OCI-LY7 (cell line): ENCODE results near the gene METTL23. TPM values are rescaled to one million over a fixed set of nuclear protein-coding genes. Genes with fewer than 3 reads are reported as not detected.

Source experiments
- BruUV-seq: library from RNA; stranded (reverse); fragments of 400-500 nt; replicated peaks from 2 replicates; lab custom pipeline; 2021; lab: Mats Ljungman, UMichigan
- CTCF ChIA-PET: fragments of 300-600 bp; sonication (Branson Sonifier 250); formaldehyde crosslinking; loops from one replicate; lab custom pipeline; 2022; ENCODE audit warnings: antibody characterized with exemption; ENCODE audit not compliant: unreplicated experiment; lab: Charles Lee
- POLR2A ChIA-PET: fragments of 300-600 bp; sonication (Branson Sonifier 250); formaldehyde crosslinking; loops from one replicate; lab custom pipeline; 2022; ENCODE audit warnings: antibody characterized with exemption; lab: Charles Lee
- DNase-seq: peaks from one replicate; pipeline ENCODE4 v3.0.0-alpha.2; 2015; ENCODE audit warnings: low spot score
- H2AFZ ChIP-seq: fragments of 200-600 bp; sonication (generic), shearing (Covaris generic); 2 replicates; pipeline ENCODE4 v1.6.1; 2014; ENCODE audit warnings: mild to moderate bottlenecking, antibody characterized with exemption, low read length, moderate library complexity
- H3K27ac ChIP-seq: fragments of 200-600 bp; sonication (generic); 2 replicates; pipeline ENCODE4 v1.5.1; 2014; ENCODE audit warnings: mixed run types, low read depth, mild to moderate bottlenecking, moderate library complexity, low read length, inconsistent platforms; ENCODE audit not compliant: poor library complexity, severe bottlenecking
- H3K36me3 ChIP-seq: fragments of 200-600 bp; sonication (generic); 2 replicates; pipeline ENCODE4 v1.6.1; 2014; ENCODE audit warnings: mild to moderate bottlenecking, antibody characterized with exemption, low read length, moderate library complexity, mixed read lengths; ENCODE audit not compliant: insufficient read depth
- H3K4me1 ChIP-seq: fragments of 200-600 bp; sonication (generic); 2 replicates; pipeline ENCODE4 v1.5.1; 2014; ENCODE audit warnings: mild to moderate bottlenecking, low read length; ENCODE audit not compliant: insufficient read depth, poor library complexity, severe bottlenecking
- H3K4me2 ChIP-seq: fragments of 200-600 bp; sonication (generic); 2 replicates; pipeline ENCODE4 v1.6.1; 2014; ENCODE audit warnings: mild to moderate bottlenecking, low read length
- H3K4me3 ChIP-seq: fragments of 200-600 bp; sonication (generic); 2 replicates; pipeline ENCODE4 v1.5.1; 2014; ENCODE audit warnings: mild to moderate bottlenecking, low read depth, low read length; ENCODE audit not compliant: poor library complexity, severe bottlenecking
- H3K79me2 ChIP-seq: fragments of 200-600 bp; sonication (generic); 2 replicates; pipeline ENCODE4 v1.6.1; 2016; ENCODE audit warnings: low read depth, mild to moderate bottlenecking, low read length, moderate library complexity, mixed read lengths; ENCODE audit not compliant: insufficient read depth
- H3K9me2 ChIP-seq: fragments of 200-600 bp; sonication (generic); 2 replicates; pipeline ENCODE4 v1.6.1; 2016; ENCODE audit warnings: mild to moderate bottlenecking, low read length, mixed read lengths; ENCODE audit not compliant: insufficient read depth
- H3K9me3 ChIP-seq: fragments of 200-600 bp; sonication (generic); 2 replicates; pipeline ENCODE4 v1.6.1; 2014; ENCODE audit warnings: mild to moderate bottlenecking, mixed run types, low read length, mixed read lengths
- H4K20me1 ChIP-seq: fragments of 200-600 bp; sonication (generic); 2 replicates; pipeline ENCODE4 v1.6.1; 2014; ENCODE audit warnings: mild to moderate bottlenecking, antibody characterized with exemption, low read length, moderate library complexity, mixed read lengths; ENCODE audit not compliant: insufficient read depth
- EZH2phosphoT487 ChIP-seq: fragments of 200-600 bp; sonication (generic); IDR thresholded peaks from 2 replicates; pipeline ENCODE4 v1.6.1; 2018; ENCODE audit warnings: low read depth, borderline replicate concordance, mild to moderate bottlenecking, mixed run types, antibody characterized with exemption, low read length, moderate library complexity, mixed read lengths
- intact Hi-C: fragments of 100-400 bp; cut with micrococcal nuclease; formaldehyde crosslinking; loops from one replicate; pipeline ENCODE4 v1.10.0; 2022; ENCODE audit not compliant: unreplicated experiment
- total RNA-seq, 2 experiments: library from RNA; depleted of rRNA in 1 of 2; stranded (reverse); fragments of >200 nt in 1 of 2; shearing (Covaris generic) in 1 of 2; gene quantifications; 2 replicates each; pipeline ENCODE4 v1.2.3, GENCODE V29; 2014 to 2022
- TF ChIP-seq, protein P1 (sequence below): fragments of 200-600 bp; sonication (generic); conservative IDR thresholded peaks from 2 replicates; pipeline ENCODE4 v1.5.1; 2014; ENCODE audit warnings: mild to moderate bottlenecking, antibody characterized with exemption, low read length, moderate library complexity, mixed read lengths

METTL23 gene
- total RNA-seq, 2 experiments from 2014 or later = 82.7 to 93.7 TPM

DNA sequence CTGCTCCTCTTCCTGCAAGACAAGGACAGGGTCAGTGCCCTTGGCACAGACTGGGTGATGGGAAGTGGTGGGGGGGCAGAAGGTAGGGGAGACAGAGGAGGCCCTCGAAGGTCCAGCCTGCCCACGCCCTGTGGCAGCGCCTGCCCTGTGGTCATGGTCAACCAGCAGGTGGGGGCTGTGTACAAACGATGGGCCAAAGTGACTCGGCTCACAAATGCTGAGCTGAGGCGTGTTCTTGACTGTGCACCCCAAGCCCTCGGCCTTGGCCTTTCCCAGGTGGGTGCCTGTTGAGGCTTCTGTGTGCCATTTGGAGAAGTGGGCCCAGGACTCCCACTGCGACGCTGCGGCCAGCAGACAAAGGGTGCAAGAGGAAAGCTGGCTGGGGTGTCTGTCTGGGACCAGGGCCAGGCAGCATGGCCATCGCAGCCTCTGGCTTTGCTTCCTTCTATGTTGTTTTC is 38.4 kb upstream of the METTL23 start:
- Histone ChIP-seq H3K36me3 (no peaks in the 10 kb centered on the region), H3K9me3 (no peaks in the 10 kb centered on the region), H2AFZ (no peak overlapping the region), H3K9me2 (no peaks in the 10 kb centered on the region), H3K4me3 (no peak overlapping the region), H4K20me1 (no peaks in the 10 kb centered on the region), H3K4me1 (no peaks in the 10 kb centered on the region), H3K4me2 (no peak overlapping the region), H3K27ac (no peak overlapping the region), H3K79me2 (no peaks in the 10 kb centered on the region)
- ChIA-PET POLR2A (no interaction called here), CTCF (no interaction called here)
- no peak for TF ChIP-seq EZH2phosphoT487
- TF ChIP-seq, protein P1, sequence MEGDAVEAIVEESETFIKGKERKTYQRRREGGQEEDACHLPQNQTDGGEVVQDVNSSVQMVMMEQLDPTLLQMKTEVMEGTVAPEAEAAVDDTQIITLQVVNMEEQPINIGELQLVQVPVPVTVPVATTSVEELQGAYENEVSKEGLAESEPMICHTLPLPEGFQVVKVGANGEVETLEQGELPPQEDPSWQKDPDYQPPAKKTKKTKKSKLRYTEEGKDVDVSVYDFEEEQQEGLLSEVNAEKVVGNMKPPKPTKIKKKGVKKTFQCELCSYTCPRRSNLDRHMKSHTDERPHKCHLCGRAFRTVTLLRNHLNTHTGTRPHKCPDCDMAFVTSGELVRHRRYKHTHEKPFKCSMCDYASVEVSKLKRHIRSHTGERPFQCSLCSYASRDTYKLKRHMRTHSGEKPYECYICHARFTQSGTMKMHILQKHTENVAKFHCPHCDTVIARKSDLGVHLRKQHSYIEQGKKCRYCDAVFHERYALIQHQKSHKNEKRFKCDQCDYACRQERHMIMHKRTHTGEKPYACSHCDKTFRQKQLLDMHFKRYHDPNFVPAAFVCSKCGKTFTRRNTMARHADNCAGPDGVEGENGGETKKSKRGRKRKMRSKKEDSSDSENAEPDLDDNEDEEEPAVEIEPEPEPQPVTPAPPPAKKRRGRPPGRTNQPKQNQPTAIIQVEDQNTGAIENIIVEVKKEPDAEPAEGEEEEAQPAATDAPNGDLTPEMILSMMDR = no peak
- no peak for DNase-seq
- intact Hi-C loops = no loop called here
- BruUV-seq = no TSS peak

DNA sequence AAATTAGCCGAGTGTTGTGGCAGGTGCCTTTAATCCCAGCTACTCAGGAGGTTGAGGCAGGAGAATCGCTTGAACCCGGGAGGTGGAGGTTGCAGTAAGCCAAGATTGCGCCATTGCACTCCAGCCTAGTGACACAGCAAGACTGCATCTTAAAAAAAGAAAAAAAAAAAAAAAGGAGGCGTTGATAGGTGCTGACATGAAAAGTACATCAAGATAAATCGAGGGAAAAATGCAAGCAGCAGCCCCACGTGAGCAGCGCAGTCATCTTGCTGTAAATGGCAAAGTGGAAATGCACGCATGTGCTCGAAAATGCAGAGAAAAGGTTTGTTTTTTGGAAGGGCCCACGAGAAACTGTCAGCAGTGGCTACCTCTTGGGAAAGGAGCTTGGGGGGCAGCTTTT is 36.8 kb upstream of the METTL23 start:
- POLR2A ChIA-PET = no interaction called here
- H3K9me2 ChIP-seq = no peaks in the 10 kb centered on the region
- no peak overlapping the region for H3K27ac ChIP-seq
- H4K20me1 ChIP-seq = no peaks in the 10 kb centered on the region
- TF ChIP-seq EZH2phosphoT487 = no peak
- TF ChIP-seq, protein P1 = no peak
- no peaks in the 10 kb centered on the region for H3K36me3 ChIP-seq
- DNase-seq = no peak
- H3K4me3 ChIP-seq = no peak overlapping the region
- H3K4me1 ChIP-seq = no peaks in the 10 kb centered on the region
- H2AFZ ChIP-seq = no peak overlapping the region
- no peak overlapping the region for H3K4me2 ChIP-seq
- BruUV-seq = no TSS peak
- H3K9me3 ChIP-seq = no peaks in the 10 kb centered on the region
- CTCF ChIA-PET = no interaction called here
- intact Hi-C loops = no loop called here
- no peaks in the 10 kb centered on the region for H3K79me2 ChIP-seq

DNA sequence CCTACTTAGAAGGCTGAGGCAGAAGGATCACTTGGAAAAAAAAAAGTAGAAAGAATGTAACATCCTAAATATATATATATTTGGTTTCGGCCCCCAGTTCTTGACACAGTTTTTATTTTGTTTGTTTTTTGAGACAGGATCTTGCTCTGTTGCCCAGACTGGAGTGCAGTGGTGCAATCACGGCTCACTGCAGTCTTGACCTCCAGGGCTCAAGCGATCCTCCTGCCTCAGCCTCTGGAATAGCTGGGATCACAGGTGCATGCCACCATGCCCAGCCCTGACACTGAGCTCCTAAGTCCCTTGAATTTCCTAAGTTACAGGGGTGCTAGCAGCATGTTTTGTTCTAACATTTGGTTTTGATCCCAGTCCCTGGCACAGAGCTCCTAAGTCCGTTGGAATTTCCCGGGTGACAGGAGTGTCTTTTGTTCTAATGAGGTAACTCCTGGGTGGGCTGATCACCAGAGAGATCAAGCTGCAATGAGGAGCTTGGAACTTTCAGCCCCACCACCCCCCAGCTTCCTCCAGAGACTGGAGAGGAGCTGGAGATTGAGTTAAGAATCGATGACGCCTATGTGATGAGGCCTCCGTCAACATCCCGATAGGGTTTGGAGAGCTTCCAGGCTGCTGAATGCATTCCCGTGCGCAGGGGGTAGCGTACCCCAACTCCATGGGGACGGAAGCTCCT is 35.9 kb upstream of the METTL23 start:
- no peak for DNase-seq
- no TSS peak for BruUV-seq
- POLR2A ChIA-PET = interaction anchor here (0.6 to 1.0 kb wide), 2 partner anchors 11 to 28 kb away, joined by 3 read pairs; no protein-coding TSS in a partner anchor
- Histone ChIP-seq H3K9me2 (no peaks in the 10 kb centered on the region), H2AFZ (no peak overlapping the region), H3K4me1 (no peaks in the 10 kb centered on the region), H4K20me1 (no peaks in the 10 kb centered on the region), H3K4me2 (no peak overlapping the region), H3K4me3 (no peak overlapping the region), H3K79me2 (no peaks in the 10 kb centered on the region), H3K36me3 (no peaks in the 10 kb centered on the region), H3K9me3 (no peaks in the 10 kb centered on the region), H3K27ac (no peak overlapping the region)
- intact Hi-C loops = no loop called here
- CTCF ChIA-PET = interaction anchor here (0.5 to 1.0 kb wide), 2 partner anchors 9 to 19 kb away, joined by 3 read pairs; no protein-coding TSS in a partner anchor
- no peak for TF ChIP-seq EZH2phosphoT487
- TF ChIP-seq, protein P1 = no peak
